Thyroid gland (tissue), 4 donors: ENCODE measurements around the gene GLI3.

Experiments used
- CTCF ChIP-seq, 6 experiments: fragments of 200-600 bp in 3 of 6; fragments of 450-650 bp in 3 of 6; sonication (generic) in 3 of 6; IDR thresholded peaks; one replicate each; pipeline ENCODE4 v1.5.1; 2016 to 2019; ENCODE audit warnings: antibody characterized with exemption in 6 of 6, mild to moderate bottlenecking in 2 of 6, inconsistent platforms in 1 of 6, moderate library complexity in 1 of 6
- POLR2A ChIP-seq, 2 donors: fragments of 450-650 bp; IDR thresholded peaks; one replicate each; pipeline ENCODE4 v1.6.1; 2017; ENCODE audit warnings: antibody characterized with exemption in 2 of 2, mild to moderate bottlenecking in 2 of 2, moderate library complexity in 1 of 2

- TF ChIP-seq CTCF (IDR thresholded peaks at IDR 0.05) (no peak), POLR2A (IDR thresholded peaks at IDR 0.05) (no peak)
Observed at GRCh38 chr7:42219447-42219846, 17.6 kb downstream of the GLI3 start.
